K562 (cell line): ENCODE measurements around the gene TECPR2. TPM values are rescaled to one million over a fixed set of nuclear protein-coding genes. Genes with fewer than 3 reads are reported as not detected.
A peak's percentile ranks its signal among the peaks of the same experiment; 100 is the strongest.

Experiments
- ARID2 ChIP-seq: fragments of 450-650 bp; IDR thresholded peaks from 2 replicates; pipeline ENCODE4 v1.6.1; 2017; ENCODE audit warnings: antibody characterized with exemption, mild to moderate bottlenecking
- ARNT ChIP-seq, 2 experiments: fragments of 450-650 bp; IDR thresholded peaks; 2 replicates each; pipeline ENCODE4 v1.6.1; 2016; ENCODE audit warnings: mild to moderate bottlenecking in 1 of 2
- CXXC5 ChIP-seq: fragments of 250-450 bp; sonication (Bioruptor Pico); IDR thresholded peaks from 2 replicates; pipeline ENCODE4 v1.8.0; 2022; ENCODE audit warnings: inconsistent platforms, mild to moderate bottlenecking, moderate library complexity
- GATAD2A ChIP-seq: fragments of 450-650 bp; IDR thresholded peaks from 2 replicates; pipeline ENCODE4 v1.6.1; 2017
- HDAC1 ChIP-seq, 2 experiments: fragments of 450-650 bp; IDR thresholded peaks; 2 replicates each; pipeline ENCODE4 v1.6.1; 2016 to 2017; ENCODE audit warnings: inconsistent platforms in 1 of 2, mild to moderate bottlenecking in 1 of 2, moderate library complexity in 1 of 2
- HDAC3 ChIP-seq: fragments of 450-650 bp; IDR thresholded peaks from 2 replicates; pipeline ENCODE4 v1.6.1; 2018; ENCODE audit warnings: borderline replicate concordance, mild to moderate bottlenecking, moderate library complexity; ENCODE audit not compliant: partially characterized antibody
- HDGF ChIP-seq: fragments of 450-650 bp; IDR thresholded peaks from 2 replicates; pipeline ENCODE4 v1.6.1; 2016
- KAT7 ChIP-seq: sonication (generic); formaldehyde crosslinking; IDR thresholded peaks from 2 replicates; pipeline ENCODE4 v1.8.0; 2022; ENCODE audit warnings: missing genetic modification reagents, mild to moderate bottlenecking, borderline replicate concordance
- LARP7 ChIP-seq: fragments of 450-650 bp; IDR thresholded peaks from 2 replicates; pipeline ENCODE4 v1.6.1; 2016
- MTA1 ChIP-seq: fragments of 450-650 bp; IDR thresholded peaks from 2 replicates; pipeline ENCODE4 v1.6.1; 2017; ENCODE audit warnings: borderline replicate concordance
- POLR2H ChIP-seq: IDR thresholded peaks from 2 replicates; pipeline ENCODE4 v1.6.1; 2016; ENCODE audit warnings: missing genetic modification characterization, low read depth, mild to moderate bottlenecking, control low read depth, missing compliant biosample characterization, moderate library complexity
- SMARCA4 ChIP-seq: fragments of 450-650 bp; IDR thresholded peaks from 2 replicates; pipeline ENCODE4 v1.6.1; 2016
- SPI1 ChIP-seq: IDR thresholded peaks from 2 replicates; pipeline ENCODE4 v1.6.1; 2011; ENCODE audit warnings: low read depth, low read length, control low read depth, borderline replicate concordance
- TRIM24 ChIP-seq, 2 experiments: fragments of 450-650 bp; IDR thresholded peaks; 2 replicates each; pipeline ENCODE4 v1.6.1; 2016
- ZNF830 ChIP-seq: fragments of 250-450 bp; sonication (Bioruptor Pico); IDR thresholded peaks from 2 replicates; pipeline ENCODE4 v1.5.0; 2021; ENCODE audit warnings: mild to moderate bottlenecking
- polyA plus RNA-seq, 8 experiments: library from polyadenylated mRNA; depleted of rRNA in 4 of 8; stranded (reverse) in 5 of 8; unstranded in 3 of 8; fragments of >200 nt; fragmentation: Nextera tagmentation in 2 of 8; fragmentation: Illumina TruSeq in 1 of 8; extraction: Ambion mirVana in 2 of 8; extraction: Trizol in 1 of 8; gene quantifications; 2 replicates each; pipeline versions ENCODE4 v1.2.1 to v1.2.3, GENCODE V29; 2011 to 2014; ENCODE audit warnings: inconsistent platforms in 1 of 8, missing spikeins in 1 of 8
- total RNA-seq, 7 experiments: library from RNA; depleted of rRNA in 6 of 7; stranded (reverse); fragments of >200 nt in 6 of 7; fragmentation: Illumina TruSeq in 2 of 7; extraction: Trizol in 2 of 7; gene quantifications; 2 replicates each; pipeline versions ENCODE4 v1.2.1 to v1.2.3, GENCODE V29; 2011 to 2021; ENCODE audit warnings: low replicate concordance in 1 of 7
- TF ChIP-seq, protein P1 (sequence below): fragments of 450-650 bp; IDR thresholded peaks from 2 replicates; pipeline ENCODE4 v1.6.1; 2018; ENCODE audit not compliant: partially characterized antibody
- TF ChIP-seq, protein P2 (sequence below): sonication (generic); formaldehyde crosslinking; IDR thresholded peaks from 2 replicates; pipeline ENCODE4 v1.8.0; 2022; ENCODE audit warnings: missing genetic modification reagents, mild to moderate bottlenecking, moderate library complexity, borderline replicate concordance
- TF ChIP-seq, protein P3 (sequence below): fragments of 450-650 bp; IDR thresholded peaks from 2 replicates; pipeline ENCODE4 v1.6.1; 2016; ENCODE audit warnings: antibody characterized with exemption
- TF ChIP-seq, protein P4 (sequence below): fragments of 450-650 bp; formaldehyde crosslinking; IDR thresholded peaks from 2 replicates; pipeline ENCODE4 v1.4.0; 2022; ENCODE audit warnings: missing genetic modification characterization

The TECPR2 gene
- total and polyA plus RNA-seq, 9 of the 15 experiments (the other 6 are each of a cell fraction or from before 2014, with no cell fraction given): 0.04 to 3.0 (median 0.83) TPM

DNA sequence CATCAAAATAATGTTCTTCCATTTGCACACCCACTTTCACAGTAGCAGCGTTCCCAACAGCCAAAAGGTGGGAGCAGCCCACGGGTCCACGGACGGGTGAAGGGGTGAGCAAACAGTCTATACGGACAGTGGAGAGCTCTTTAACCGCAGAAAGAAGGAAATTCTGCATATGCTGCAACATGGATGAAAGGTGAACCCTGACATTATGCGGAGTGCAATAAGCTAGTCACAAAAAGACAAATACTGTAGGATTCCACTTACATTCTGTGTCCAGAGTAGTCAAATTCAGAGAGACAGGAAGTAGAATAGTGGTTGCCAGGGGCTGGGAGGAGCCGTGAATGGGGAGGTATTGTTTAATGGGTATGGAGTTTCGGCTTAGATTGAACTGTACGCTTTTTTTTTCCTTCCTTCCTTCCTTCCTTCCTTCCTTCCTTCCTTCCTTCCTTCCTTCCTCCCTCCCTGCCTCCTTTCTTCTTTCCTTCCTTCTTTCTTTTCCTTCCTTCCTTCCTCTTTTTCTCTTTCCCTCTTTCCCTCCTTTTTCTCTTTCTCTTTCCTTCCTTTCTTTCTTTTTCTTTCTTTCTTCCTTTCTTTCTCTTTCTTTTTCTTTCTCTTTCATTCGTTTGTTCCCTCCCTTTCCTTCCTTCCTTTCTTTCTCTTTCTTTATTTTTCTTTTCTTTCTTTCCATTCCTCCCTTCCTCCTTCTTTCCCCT lies 162.6 kb downstream of the TECPR2 start (continued):
- TF ChIP-seq, protein P1, sequence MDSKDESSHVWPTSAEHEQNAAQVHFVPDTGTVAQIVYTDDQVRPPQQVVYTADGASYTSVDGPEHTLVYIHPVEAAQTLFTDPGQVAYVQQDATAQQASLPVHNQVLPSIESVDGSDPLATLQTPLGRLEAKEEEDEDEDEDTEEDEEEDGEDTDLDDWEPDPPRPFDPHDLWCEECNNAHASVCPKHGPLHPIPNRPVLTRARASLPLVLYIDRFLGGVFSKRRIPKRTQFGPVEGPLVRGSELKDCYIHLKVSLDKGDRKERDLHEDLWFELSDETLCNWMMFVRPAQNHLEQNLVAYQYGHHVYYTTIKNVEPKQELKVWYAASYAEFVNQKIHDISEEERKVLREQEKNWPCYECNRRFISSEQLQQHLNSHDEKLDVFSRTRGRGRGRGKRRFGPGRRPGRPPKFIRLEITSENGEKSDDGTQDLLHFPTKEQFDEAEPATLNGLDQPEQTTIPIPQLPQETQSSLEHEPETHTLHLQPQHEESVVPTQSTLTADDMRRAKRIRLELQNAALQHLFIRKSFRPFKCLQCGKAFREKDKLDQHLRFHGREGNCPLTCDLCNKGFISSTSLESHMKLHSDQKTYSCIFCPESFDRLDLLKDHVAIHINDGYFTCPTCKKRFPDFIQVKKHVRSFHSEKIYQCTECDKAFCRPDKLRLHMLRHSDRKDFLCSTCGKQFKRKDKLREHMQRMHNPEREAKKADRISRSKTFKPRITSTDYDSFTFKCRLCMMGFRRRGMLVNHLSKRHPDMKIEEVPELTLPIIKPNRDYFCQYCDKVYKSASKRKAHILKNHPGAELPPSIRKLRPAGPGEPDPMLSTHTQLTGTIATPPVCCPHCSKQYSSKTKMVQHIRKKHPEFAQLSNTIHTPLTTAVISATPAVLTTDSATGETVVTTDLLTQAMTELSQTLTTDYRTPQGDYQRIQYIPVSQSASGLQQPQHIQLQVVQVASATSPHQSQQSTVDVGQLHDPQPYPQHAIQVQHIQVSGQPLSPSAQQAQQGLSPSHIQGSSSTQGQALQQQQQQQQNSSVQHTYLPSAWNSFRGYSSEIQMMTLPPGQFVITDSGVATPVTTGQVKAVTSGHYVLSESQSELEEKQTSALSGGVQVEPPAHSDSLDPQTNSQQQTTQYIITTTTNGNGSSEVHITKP: peak; percentile 28
- TF ChIP-seq, protein P2, sequence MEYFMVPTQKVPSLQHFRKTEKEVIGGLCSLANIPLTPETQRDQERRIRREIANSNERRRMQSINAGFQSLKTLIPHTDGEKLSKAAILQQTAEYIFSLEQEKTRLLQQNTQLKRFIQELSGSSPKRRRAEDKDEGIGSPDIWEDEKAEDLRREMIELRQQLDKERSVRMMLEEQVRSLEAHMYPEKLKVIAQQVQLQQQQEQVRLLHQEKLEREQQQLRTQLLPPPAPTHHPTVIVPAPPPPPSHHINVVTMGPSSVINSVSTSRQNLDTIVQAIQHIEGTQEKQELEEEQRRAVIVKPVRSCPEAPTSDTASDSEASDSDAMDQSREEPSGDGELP (CRISPR knock-in tag): no peak
- TF ChIP-seq CXXC5 (CRISPR knock-in tag) (0 out of 2 replicates have a peak, but pooled peaks have one; percentile 2), ARID2 (peak; percentile 50; the same call in 1 of the 2 replicates), ARNT (IDR thresholded peaks at IDR 0.05) (peak in 1 of 2 experiments; percentile 43; a peak in 1 of 4 replicates), HDGF (0 out of 2 replicates have a peak, but pooled peaks have one; percentile 35), POLR2H (tag) (0 out of 2 replicates have a peak, but pooled peaks have one; percentile 15), HDAC1 (IDR thresholded peaks at IDR 0.05) (peak; percentile 61 to 69; a peak in 3 of 4 replicates), SMARCA4 (peak; percentile 42; the same call in 1 of the 2 replicates), LARP7 (peak; percentile 91; the same call in 1 of the 2 replicates), GATAD2A (0 out of 2 replicates have a peak, but pooled peaks have one; percentile 19), HDAC3 (peak; percentile 46), TRIM24 (IDR thresholded peaks at IDR 0.05) (0 out of 4 replicates have a peak, but pooled peaks have one; percentile 9 to 12), ZNF830 (no peak), KAT7 (0 out of 2 replicates have a peak, but pooled peaks have one; percentile 45), SPI1 (peak; percentile 19; the same call in 1 of the 2 replicates), MTA1 (peak; percentile 89)
- TF ChIP-seq, protein P3, sequence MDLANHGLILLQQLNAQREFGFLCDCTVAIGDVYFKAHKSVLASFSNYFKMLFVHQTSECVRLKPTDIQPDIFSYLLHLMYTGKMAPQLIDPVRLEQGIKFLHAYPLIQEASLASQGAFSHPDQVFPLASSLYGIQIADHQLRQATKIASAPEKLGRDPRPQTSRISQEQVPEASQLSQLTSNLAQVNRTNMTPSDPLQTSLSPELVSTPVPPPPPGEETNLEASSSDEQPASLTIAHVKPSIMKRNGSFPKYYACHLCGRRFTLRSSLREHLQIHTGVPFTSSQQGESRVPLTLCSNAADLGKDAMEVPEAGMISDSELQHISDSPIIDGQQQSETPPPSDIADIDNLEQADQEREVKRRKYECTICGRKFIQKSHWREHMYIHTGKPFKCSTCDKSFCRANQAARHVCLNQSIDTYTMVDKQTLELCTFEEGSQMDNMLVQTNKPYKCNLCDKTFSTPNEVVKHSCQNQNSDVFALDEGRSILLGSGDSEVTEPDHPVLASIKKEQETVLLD: peak; percentile 63
- TF ChIP-seq, protein P4, sequence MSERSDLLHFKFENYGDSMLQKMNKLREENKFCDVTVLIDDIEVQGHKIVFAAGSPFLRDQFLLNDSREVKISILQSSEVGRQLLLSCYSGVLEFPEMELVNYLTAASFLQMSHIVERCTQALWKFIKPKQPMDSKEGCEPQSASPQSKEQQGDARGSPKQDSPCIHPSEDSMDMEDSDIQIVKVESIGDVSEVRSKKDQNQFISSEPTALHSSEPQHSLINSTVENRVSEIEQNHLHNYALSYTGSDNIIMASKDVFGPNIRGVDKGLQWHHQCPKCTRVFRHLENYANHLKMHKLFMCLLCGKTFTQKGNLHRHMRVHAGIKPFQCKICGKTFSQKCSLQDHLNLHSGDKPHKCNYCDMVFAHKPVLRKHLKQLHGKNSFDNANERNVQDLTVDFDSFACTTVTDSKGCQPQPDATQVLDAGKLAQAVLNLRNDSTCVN (CRISPR knock-in tag): peak; percentile 77; the same call in 1 of the 2 replicates
